Fibroblast of lung (primary cell): Measurements from ENCODE around the gene LMF1. TPM values are rescaled to one million over a fixed set of nuclear protein-coding genes. Genes with fewer than 3 reads are reported as not detected.

Experiments used
- DNase-seq, 2 donors: peaks; one replicate each; pipeline versions ENCODE4 v3.0.0 to v3.0.0-alpha.2; 2010; ENCODE audit warnings: low read depth in 2 of 2
- H2AFZ ChIP-seq: 2 replicates; pipeline ENCODE4 v1.5.1; 2012; ENCODE audit warnings: low read length, control low read depth, inconsistent platforms
- H3K27ac ChIP-seq: 2 replicates; pipeline ENCODE4 v1.5.1; 2011; ENCODE audit warnings: low read length, control low read depth; ENCODE audit not compliant: insufficient read depth
- H3K27me3 ChIP-seq: 2 replicates; pipeline ENCODE4 v1.5.1; 2011; ENCODE audit warnings: mild to moderate bottlenecking, low read length; ENCODE audit not compliant: control insufficient read depth, insufficient read depth
- H3K36me3 ChIP-seq: 2 replicates; pipeline ENCODE4 v1.5.1; 2011; ENCODE audit warnings: low read length; ENCODE audit not compliant: control insufficient read depth, insufficient read depth
- H3K4me1 ChIP-seq: 2 replicates; pipeline ENCODE4 v1.5.1; 2011; ENCODE audit warnings: low read length; ENCODE audit not compliant: control insufficient read depth, insufficient read depth; ENCODE audit errors: extremely low read depth
- H3K4me2 ChIP-seq: 2 replicates; pipeline ENCODE4 v1.5.1; 2011; ENCODE audit warnings: low read length, control low read depth; ENCODE audit not compliant: insufficient read depth; ENCODE audit errors: extremely low read depth
- H3K4me3 ChIP-seq, 4 experiments: fragments of 200-600 bp in 1 of 4; sonication (generic) in 1 of 4; replicated peaks in 1 of 4; 2 replicates each; pipeline ENCODE4 v1.5.1; 2011 to 2016; ENCODE audit warnings: low read length in 4 of 4, low read depth in 3 of 4, mild to moderate bottlenecking in 3 of 4, control low read depth in 2 of 4, inconsistent platforms in 1 of 4, mixed read lengths in 1 of 4; ENCODE audit not compliant: insufficient read depth in 1 of 4; ENCODE audit errors: control extremely low read depth in 1 of 4
- H3K79me2 ChIP-seq: 2 replicates; pipeline ENCODE4 v1.5.1; 2012; ENCODE audit warnings: mild to moderate bottlenecking, low read length, inconsistent platforms; ENCODE audit not compliant: control insufficient read depth, insufficient read depth
- H3K9ac ChIP-seq: 2 replicates; pipeline ENCODE4 v1.5.1; 2011; ENCODE audit warnings: mild to moderate bottlenecking, low read length, control low read depth; ENCODE audit not compliant: insufficient read depth
- H3K9me3 ChIP-seq: 2 replicates; pipeline ENCODE4 v1.5.1; 2012; ENCODE audit warnings: low read depth, low read length; ENCODE audit not compliant: control insufficient read depth, insufficient read depth
- H4K20me1 ChIP-seq: 2 replicates; pipeline ENCODE4 v1.5.1; 2011; ENCODE audit warnings: low read length; ENCODE audit not compliant: control insufficient read depth, insufficient read depth; ENCODE audit errors: extremely low read depth
- EZH2 ChIP-seq: IDR thresholded peaks from 2 replicates; pipeline ENCODE4 v1.5.1; 2012; ENCODE audit warnings: low read length, control low read depth, mild to moderate bottlenecking; ENCODE audit errors: missing control alignments
- polyA plus RNA-seq, 2 donors: library from polyadenylated mRNA; depleted of rRNA in 1 of 2; stranded (reverse) in 1 of 2; unstranded in 1 of 2; fragments of >200 nt; gene quantifications; 2 replicates each; pipeline ENCODE4 v1.2.1, GENCODE V29; 2011 to 2012; ENCODE audit warnings: missing spikeins in 1 of 2
- total RNA-seq: library from RNA; depleted of rRNA; stranded (reverse); fragments of >200 nt; gene quantifications from 2 replicates; pipeline ENCODE4 v1.2.1, GENCODE V29; 2014
- TF ChIP-seq, protein P1 (sequence below), 2 donors: IDR thresholded peaks in 1 of 2; conservative IDR thresholded peaks in 1 of 2; 1 replicate in 1 of 2; 2 replicates in 1 of 2; pipeline ENCODE4 v1.5.1; 2011 to 2012; ENCODE audit warnings: low read length in 2 of 2, control low read depth in 1 of 2, inconsistent platforms in 1 of 2, low read depth in 1 of 2, mild to moderate bottlenecking in 1 of 2

LMF1 gene
- total and polyA plus RNA-seq, 2 donors (not counting 1 experiment from before 2014, with no cell fraction given), result 12.3 to 12.6 TPM

GRCh38 chr16:818592-818991, 152.2 kb downstream of the LMF1 start:
- Histone ChIP-seq H3K4me3 (no peak overlapping the region), H3K36me3 (no peaks in the 10 kb centered on the region), H3K4me2 (no peak overlapping the region), H3K27ac (no peak overlapping the region), H3K27me3 (no peaks in the 10 kb centered on the region), H3K9me3 (peaks cover 3% of the 10 kb centered on the region), H3K9ac (no peak overlapping the region), H3K79me2 (no peaks in the 10 kb centered on the region), H3K4me1 (no peaks in the 10 kb centered on the region), H4K20me1 (no peaks in the 10 kb centered on the region), H2AFZ (no peak overlapping the region)
- no peak for TF ChIP-seq EZH2
- TF ChIP-seq, protein P1, sequence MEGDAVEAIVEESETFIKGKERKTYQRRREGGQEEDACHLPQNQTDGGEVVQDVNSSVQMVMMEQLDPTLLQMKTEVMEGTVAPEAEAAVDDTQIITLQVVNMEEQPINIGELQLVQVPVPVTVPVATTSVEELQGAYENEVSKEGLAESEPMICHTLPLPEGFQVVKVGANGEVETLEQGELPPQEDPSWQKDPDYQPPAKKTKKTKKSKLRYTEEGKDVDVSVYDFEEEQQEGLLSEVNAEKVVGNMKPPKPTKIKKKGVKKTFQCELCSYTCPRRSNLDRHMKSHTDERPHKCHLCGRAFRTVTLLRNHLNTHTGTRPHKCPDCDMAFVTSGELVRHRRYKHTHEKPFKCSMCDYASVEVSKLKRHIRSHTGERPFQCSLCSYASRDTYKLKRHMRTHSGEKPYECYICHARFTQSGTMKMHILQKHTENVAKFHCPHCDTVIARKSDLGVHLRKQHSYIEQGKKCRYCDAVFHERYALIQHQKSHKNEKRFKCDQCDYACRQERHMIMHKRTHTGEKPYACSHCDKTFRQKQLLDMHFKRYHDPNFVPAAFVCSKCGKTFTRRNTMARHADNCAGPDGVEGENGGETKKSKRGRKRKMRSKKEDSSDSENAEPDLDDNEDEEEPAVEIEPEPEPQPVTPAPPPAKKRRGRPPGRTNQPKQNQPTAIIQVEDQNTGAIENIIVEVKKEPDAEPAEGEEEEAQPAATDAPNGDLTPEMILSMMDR (conservative IDR thresholded peaks at IDR 0.05 in 1 of 2, IDR thresholded peaks at IDR 0.05 in 1 of 2; ENCODE audit: low read depth in 1 of 2, low read length in 2 of 2), result no peak
- DNase-seq, result no peak

DNA sequence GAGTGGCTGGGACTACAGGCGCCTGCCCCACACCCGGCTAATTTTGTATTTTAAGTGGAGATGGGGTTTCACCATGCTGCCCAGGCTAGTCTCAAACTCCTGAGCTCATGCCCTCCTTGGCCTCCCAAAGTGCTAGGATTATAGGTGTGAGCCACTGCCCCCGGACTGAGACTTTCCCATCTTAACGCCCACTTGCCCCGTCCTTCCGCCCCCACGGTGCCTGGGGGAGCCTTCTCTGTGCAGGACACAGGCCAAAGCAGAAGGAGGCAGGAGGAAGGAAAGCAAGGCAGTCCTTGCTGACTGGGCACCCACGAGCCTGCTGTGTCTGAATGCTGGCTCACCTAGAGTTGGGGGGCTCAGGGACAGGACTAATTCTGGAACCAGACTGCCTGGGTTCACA, 152.7 kb downstream of the LMF1 start:
- Histone ChIP-seq H3K4me1 (no peaks in the 10 kb centered on the region), H3K9me3 (peaks cover 3% of the 10 kb centered on the region), H3K36me3 (no peaks in the 10 kb centered on the region), H3K27ac (no peak overlapping the region), H3K79me2 (no peaks in the 10 kb centered on the region), H3K27me3 (no peaks in the 10 kb centered on the region), H4K20me1 (no peaks in the 10 kb centered on the region), H2AFZ (no peak overlapping the region), H3K9ac (no peak overlapping the region), H3K4me2 (no peak overlapping the region), H3K4me3 (no peak overlapping the region)
- no peak for TF ChIP-seq EZH2
- TF ChIP-seq, protein P1 (conservative IDR thresholded peaks at IDR 0.05 in 1 of 2, IDR thresholded peaks at IDR 0.05 in 1 of 2; ENCODE audit: low read depth in 1 of 2, low read length in 2 of 2), result no peak
- no peak for DNase-seq

GRCh38 chr16:817001-817906, 153.5 kb downstream of the LMF1 start:
- Histone ChIP-seq H3K4me2 (no peak overlapping the region), H2AFZ (no peak overlapping the region), H3K27ac (no peak overlapping the region), H3K9me3 (peaks cover 3% of the 10 kb centered on the region), H3K79me2 (no peaks in the 10 kb centered on the region), H3K27me3 (no peaks in the 10 kb centered on the region), H3K4me1 (no peaks in the 10 kb centered on the region), H3K36me3 (no peaks in the 10 kb centered on the region), H4K20me1 (no peaks in the 10 kb centered on the region), H3K9ac (no peak overlapping the region), H3K4me3 (no peak overlapping the region)
- no peak for TF ChIP-seq EZH2
- TF ChIP-seq, protein P1 (conservative IDR thresholded peaks at IDR 0.05 in 1 of 2, IDR thresholded peaks at IDR 0.05 in 1 of 2; ENCODE audit: low read depth in 1 of 2, low read length in 2 of 2), result no peak
- DNase-seq, result no peak
